Breast epithelium (tissue), 4 donors: ENCODE measurements around the gene TCOF1. TPM values are rescaled to one million over a fixed set of nuclear protein-coding genes. Genes with fewer than 3 reads are reported as not detected.

Source experiments
- DNase-seq, 2 donors: peaks; one replicate each; pipeline ENCODE4 v3.0.0-alpha.2; 2019; ENCODE audit warnings: low spot score in 2 of 2
- H3K27ac ChIP-seq, 2 donors: fragments of 200-600 bp; sonication (generic) in 1 of 2; one replicate each; pipeline ENCODE4 v1.5.1; 2016 to 2019; ENCODE audit warnings: mild to moderate bottlenecking in 1 of 2
- H3K27me3 ChIP-seq, 2 donors: fragments of 200-600 bp; sonication (generic) in 1 of 2; one replicate each; pipeline versions ENCODE4 v1.5.1 to v1.6.0; 2017 to 2019; ENCODE audit warnings: control low read depth in 1 of 2, mild to moderate bottlenecking in 1 of 2
- H3K36me3 ChIP-seq: fragments of 200-600 bp; one replicate; pipeline ENCODE4 v1.5.1; 2019
- H3K4me1 ChIP-seq, 2 donors: fragments of 200-600 bp; sonication (generic); one replicate each; pipeline ENCODE4 v1.5.1; 2016 to 2019; ENCODE audit warnings: control low read depth in 1 of 2
- H3K4me3 ChIP-seq, 3 donors: fragments of 200-600 bp; sonication (generic); 1 replicate in 2 of 3; 2 replicates in 1 of 3; pipeline ENCODE4 v1.5.1; 2016 to 2019; ENCODE audit warnings: mild to moderate bottlenecking in 3 of 3, moderate library complexity in 2 of 3
- H3K9me3 ChIP-seq, 2 donors: fragments of 200-600 bp; sonication (generic) in 1 of 2; one replicate each; pipeline ENCODE4 v1.5.1; 2016 to 2019; ENCODE audit warnings: control low read depth in 1 of 2
- POLR2A ChIP-seq: fragments of 450-650 bp; IDR thresholded peaks from one replicate; pipeline ENCODE4 v1.6.1; 2016; ENCODE audit warnings: antibody characterized with exemption, mild to moderate bottlenecking, moderate library complexity
- POLR2AphosphoS5 ChIP-seq, 3 donors: sonication (generic); formaldehyde crosslinking; IDR thresholded peaks; one replicate each; pipeline ENCODE4 v1.6.1; 2017; ENCODE audit warnings: antibody characterized with exemption in 3 of 3
- intact Hi-C: fragments of 100-400 bp; cut with DNase I; formaldehyde crosslinking; loops from one replicate; pipeline ENCODE4 v1.15.1; 2023; ENCODE audit warnings: low total_unique reads
- total RNA-seq, 3 donors: library from RNA; depleted of rRNA; stranded (reverse); fragments of >200 nt; gene quantifications; one replicate each; pipeline ENCODE4 v1.1.0, GENCODE V29; 2016
- TF ChIP-seq, protein P1 (sequence below), 3 donors: fragments of 450-650 bp; IDR thresholded peaks; one replicate each; pipeline ENCODE4 v1.5.1; 2016 to 2017; ENCODE audit warnings: antibody characterized with exemption in 3 of 3, mild to moderate bottlenecking in 3 of 3, moderate library complexity in 3 of 3

Gene TCOF1
- total RNA-seq, 3 donors from 2014 or later: 20.6 to 37.7 (median 36.1) TPM

GRCh38 chr5:150311015-150311692 lies 46.3 kb upstream of the TCOF1 start:
- DNase-seq: no peak
- Histone ChIP-seq H3K4me1 (no peaks in the 10 kb centered on the region), H3K4me3 (no peak overlapping the region), H3K9me3 (no peaks in the 10 kb centered on the region), H3K27ac (no peak overlapping the region), H3K36me3 (no peaks in the 10 kb centered on the region), H3K27me3 (no peaks in the 10 kb centered on the region)
- intact Hi-C loops: no loop called here
- TF ChIP-seq POLR2A (no peak), POLR2AphosphoS5 (IDR thresholded peaks at IDR 0.05) (no peak)
- TF ChIP-seq, protein P1, sequence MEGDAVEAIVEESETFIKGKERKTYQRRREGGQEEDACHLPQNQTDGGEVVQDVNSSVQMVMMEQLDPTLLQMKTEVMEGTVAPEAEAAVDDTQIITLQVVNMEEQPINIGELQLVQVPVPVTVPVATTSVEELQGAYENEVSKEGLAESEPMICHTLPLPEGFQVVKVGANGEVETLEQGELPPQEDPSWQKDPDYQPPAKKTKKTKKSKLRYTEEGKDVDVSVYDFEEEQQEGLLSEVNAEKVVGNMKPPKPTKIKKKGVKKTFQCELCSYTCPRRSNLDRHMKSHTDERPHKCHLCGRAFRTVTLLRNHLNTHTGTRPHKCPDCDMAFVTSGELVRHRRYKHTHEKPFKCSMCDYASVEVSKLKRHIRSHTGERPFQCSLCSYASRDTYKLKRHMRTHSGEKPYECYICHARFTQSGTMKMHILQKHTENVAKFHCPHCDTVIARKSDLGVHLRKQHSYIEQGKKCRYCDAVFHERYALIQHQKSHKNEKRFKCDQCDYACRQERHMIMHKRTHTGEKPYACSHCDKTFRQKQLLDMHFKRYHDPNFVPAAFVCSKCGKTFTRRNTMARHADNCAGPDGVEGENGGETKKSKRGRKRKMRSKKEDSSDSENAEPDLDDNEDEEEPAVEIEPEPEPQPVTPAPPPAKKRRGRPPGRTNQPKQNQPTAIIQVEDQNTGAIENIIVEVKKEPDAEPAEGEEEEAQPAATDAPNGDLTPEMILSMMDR (IDR thresholded peaks at IDR 0.05): no peak

DNA sequence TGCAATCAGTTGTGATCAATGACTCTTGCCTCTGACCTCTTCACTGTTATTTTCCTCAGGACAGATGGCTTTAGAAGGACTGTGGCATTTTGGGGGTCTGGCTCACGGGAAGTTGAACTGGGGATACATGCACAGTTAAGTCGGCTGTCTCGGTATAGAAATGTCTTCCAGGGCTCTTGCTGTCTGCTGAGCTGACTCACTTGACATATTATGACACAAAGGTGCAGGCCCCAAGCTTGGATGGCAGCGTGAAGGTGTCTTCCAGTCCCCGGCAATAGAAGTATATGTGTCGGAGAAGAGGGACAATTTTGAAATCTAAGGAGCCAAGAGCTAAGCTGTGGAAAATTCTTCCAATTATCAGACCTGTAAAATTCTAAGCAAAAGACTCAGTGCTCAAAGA lies 45.0 kb upstream of the TCOF1 start:
- H3K36me3 ChIP-seq: no peaks in the 10 kb centered on the region
- TF ChIP-seq POLR2AphosphoS5 (IDR thresholded peaks at IDR 0.05) (no peak), POLR2A (no peak)
- TF ChIP-seq, protein P1 (IDR thresholded peaks at IDR 0.05): no peak
- DNase-seq: no peak
- H3K4me3 ChIP-seq: no peak overlapping the region
- H3K27me3 ChIP-seq: no peaks in the 10 kb centered on the region
- intact Hi-C loops: no loop called here
- no peaks in the 10 kb centered on the region for H3K9me3 ChIP-seq
- no peak overlapping the region for H3K27ac ChIP-seq
- no peaks in the 10 kb centered on the region for H3K4me1 ChIP-seq

DNA sequence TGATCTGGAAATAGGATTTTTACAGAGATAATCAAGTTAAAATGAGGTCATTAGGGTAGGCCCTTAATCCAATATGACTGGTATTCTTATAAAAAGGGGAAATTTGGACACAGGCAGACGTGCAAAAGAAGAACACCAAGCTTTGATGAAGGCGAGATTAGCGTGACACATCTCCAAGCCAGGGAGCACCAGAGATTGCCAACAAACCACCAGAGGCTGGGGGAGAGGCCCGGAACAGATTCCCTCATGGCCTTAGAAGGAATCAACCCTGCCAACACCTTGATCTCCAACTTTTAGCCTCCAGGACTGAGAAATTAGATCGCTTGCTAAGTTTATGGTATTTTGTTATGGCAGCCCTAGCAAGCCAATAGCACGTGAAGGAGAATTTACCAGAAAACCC lies 44.0 kb upstream of the TCOF1 start:
- H3K4me3 ChIP-seq: no peak overlapping the region
- no peak overlapping the region for H3K27ac ChIP-seq
- H3K9me3 ChIP-seq: no peaks in the 10 kb centered on the region

DNA sequence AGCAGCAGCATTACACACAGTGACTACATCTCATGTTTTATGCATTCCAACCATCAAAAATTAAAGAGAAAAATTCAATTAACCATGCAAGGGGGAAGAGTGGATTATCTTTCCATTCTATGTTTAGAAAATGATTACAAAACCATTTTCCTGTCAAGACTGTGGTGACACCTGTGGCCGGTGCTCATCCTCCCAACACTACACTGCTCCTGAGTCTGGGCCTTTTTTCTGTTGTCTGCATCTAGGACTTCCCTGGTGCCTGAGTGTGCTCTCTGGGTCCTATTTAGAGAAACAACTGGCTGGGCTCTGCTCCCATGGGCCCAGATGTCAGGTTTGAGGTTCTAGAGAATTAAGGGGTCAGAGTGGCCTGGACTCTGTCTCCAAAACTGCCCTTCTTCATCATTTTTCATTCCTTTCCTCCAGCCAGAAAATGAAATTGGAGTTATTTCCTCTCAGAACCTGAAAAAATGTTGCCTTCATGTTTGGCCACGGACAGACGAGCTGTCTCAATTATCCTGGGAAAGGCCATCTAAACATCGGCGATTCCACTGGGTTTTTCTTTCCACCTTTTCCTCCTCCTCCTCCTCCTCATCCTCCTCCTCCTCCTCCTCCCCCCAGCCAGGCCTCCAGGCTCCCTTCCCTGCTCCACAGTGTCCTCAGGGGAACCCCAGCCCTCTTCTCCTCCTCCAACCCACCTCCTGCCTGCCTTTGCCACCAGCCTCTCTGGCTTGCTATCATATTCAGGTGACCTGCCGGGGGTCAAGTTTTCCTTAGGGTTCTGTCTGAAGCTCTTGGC lies 43.4 kb upstream of the TCOF1 start:
- no peak for DNase-seq
- no peaks in the 10 kb centered on the region for H3K9me3 ChIP-seq
- H3K4me3 ChIP-seq: no peak overlapping the region
- H3K4me1 ChIP-seq: no peaks in the 10 kb centered on the region
- no peak for TF ChIP-seq POLR2A
- TF ChIP-seq, protein P1 (IDR thresholded peaks at IDR 0.05): no peak
- no peaks in the 10 kb centered on the region for H3K36me3 ChIP-seq
- no peaks in the 10 kb centered on the region for H3K27me3 ChIP-seq
- intact Hi-C loops: no loop called here
- no peak overlapping the region for H3K27ac ChIP-seq

More for the DNA sequence above, 44.0 kb upstream of the TCOF1 start:
- TF ChIP-seq, protein P1 (IDR thresholded peaks at IDR 0.05): no peak
- no peak for TF ChIP-seq POLR2A
- no peak for TF ChIP-seq POLR2AphosphoS5 (IDR thresholded peaks at IDR 0.05)
- H3K27me3 ChIP-seq: no peaks in the 10 kb centered on the region
- H3K4me1 ChIP-seq: no peaks in the 10 kb centered on the region
- intact Hi-C loops: no loop called here
- no peak for DNase-seq
- no peaks in the 10 kb centered on the region for H3K36me3 ChIP-seq

GRCh38 chr5:150315245-150315644 lies 42.3 kb upstream of the TCOF1 start:
- Histone ChIP-seq H3K27me3 (no peaks in the 10 kb centered on the region), H3K4me1 (no peaks in the 10 kb centered on the region), H3K36me3 (no peaks in the 10 kb centered on the region), H3K4me3 (no peak overlapping the region), H3K9me3 (no peaks in the 10 kb centered on the region), H3K27ac (no peak overlapping the region)
- TF ChIP-seq POLR2A (no peak), POLR2AphosphoS5 (IDR thresholded peaks at IDR 0.05) (no peak)
- TF ChIP-seq, protein P1 (IDR thresholded peaks at IDR 0.05): no peak
- intact Hi-C loops: no loop called here
- no peak for DNase-seq
